ENCODE results near the gene PPIL1.

GRCh38 chr6:36807750-36808149 lies 66.9 kb downstream of the PPIL1 start:
- TF ChIP-seq RAD21 (IDR thresholded peaks at IDR 0.05; ENCODE audit: low read length) (no peak), CTCF (conservative IDR thresholded peaks at IDR 0.05; ENCODE audit: low read depth, low read length) (no peak), POLR2A (IDR thresholded peaks at IDR 0.05; ENCODE audit: low read depth, low read length) (no peak), CEBPB (IDR thresholded peaks at IDR 0.05; ENCODE audit: low read depth, low read length) (no peak), MAZ (IDR thresholded peaks at IDR 0.05; ENCODE audit: borderline replicate concordance, low read depth, low read length) (no peak), RFX5 (IDR thresholded peaks at IDR 0.05; ENCODE audit: low read depth, low read length) (no peak), NFE2L2 (IDR thresholded peaks at IDR 0.05; ENCODE audit: low read depth, low read length) (no peak)

All from IMR-90 (cell line).